PFSK-1 (cell line): ENCODE measurements around the gene NCF4.

Source experiments
- POLR2AphosphoS5 ChIP-seq: IDR thresholded peaks from 2 replicates; pipeline ENCODE4 v1.6.1; 2012; ENCODE audit warnings: low read depth, mild to moderate bottlenecking, control low read depth, low read length, moderate library complexity
- REST ChIP-seq, 2 experiments: IDR thresholded peaks; 2 replicates each; pipeline versions ENCODE4 v1.6.1 to v1.8.0; 2011 to 2012; ENCODE audit warnings: low read depth in 2 of 2, low read length in 2 of 2, control low read depth in 1 of 2, inconsistent platforms in 1 of 2, mild to moderate bottlenecking in 1 of 2, moderate library complexity in 1 of 2; ENCODE audit not compliant: insufficient read depth in 1 of 2
- SIN3A ChIP-seq: IDR thresholded peaks from 2 replicates; pipeline ENCODE4 v1.6.1; 2012; ENCODE audit warnings: mild to moderate bottlenecking, low read length, moderate library complexity, borderline replicate concordance; ENCODE audit not compliant: insufficient read depth
- TAF1 ChIP-seq: IDR thresholded peaks from 2 replicates; pipeline ENCODE4 v1.6.1; 2012; ENCODE audit warnings: low read length, control low read depth, borderline replicate concordance; ENCODE audit not compliant: insufficient read depth

- TF ChIP-seq POLR2AphosphoS5 (no peak), REST (IDR thresholded peaks at IDR 0.05; ENCODE audit: insufficient read depth in 1 of 2, low read depth in 2 of 2, low read length in 2 of 2) (no peak), SIN3A (no peak), TAF1 (no peak)
Measured at GRCh38 chr22:36912694-36913426, 52.1 kb downstream of the NCF4 start.
